IMR-90 (cell line): ENCODE results near the gene TGM1. TPM values are rescaled to one million over a fixed set of nuclear protein-coding genes. Genes with fewer than 3 reads are reported as not detected.

Experiments used
- ATAC-seq: fragments of 200-7000 bp; cut with Tn5 transposase; 2 replicates; pipeline ENCODE4 v1.9.1; 2020; ENCODE audit warnings: low read depth, mild to moderate bottlenecking, moderate library complexity
- BruUV-seq: library from RNA; stranded (reverse); fragments of 400-500 nt; replicated peaks from 2 replicates; lab custom pipeline; 2021; lab: Mats Ljungman, UMichigan
- CTCF ChIA-PET: fragments of 300-600 bp; formaldehyde crosslinking; extraction: SDS; loops from one replicate; lab custom pipeline; 2021; ENCODE audit warnings: antibody characterized with exemption; lab: Yijun Ruan, JAX
- POLR2A ChIA-PET: fragments of 300-600 bp; sonication (Branson Sonifier 250); formaldehyde crosslinking; loops from one replicate; lab custom pipeline; 2022; ENCODE audit warnings: antibody characterized with exemption; ENCODE audit not compliant: unreplicated experiment; lab: Charles Lee
- DNase-seq: peaks from one replicate; pipeline ENCODE4 v3.0.0; 2013
- H2AFZ ChIP-seq: replicated peaks from 2 replicates; pipeline ENCODE3; 2013; ENCODE audit warnings: low read length, mild to moderate bottlenecking; ENCODE audit not compliant: poor library complexity
- H2AK5ac ChIP-seq: 2 replicates; pipeline ENCODE4 v1.6.1; 2013; ENCODE audit warnings: low read depth, low read length, inconsistent platforms
- H2AK9ac ChIP-seq: replicated peaks from 2 replicates; pipeline ENCODE3; 2013; ENCODE audit warnings: mild to moderate bottlenecking, low read depth, low read length, moderate library complexity; ENCODE audit not compliant: poor library complexity
- H2BK120ac ChIP-seq: 2 replicates; pipeline ENCODE4 v1.6.1; 2013; ENCODE audit warnings: low read depth, low read length, inconsistent platforms
- H2BK15ac ChIP-seq: 3 replicates; pipeline ENCODE4 v1.6.1; 2013; ENCODE audit warnings: low read depth, low read length, inconsistent platforms
- H2BK20ac ChIP-seq: 2 replicates; pipeline ENCODE4 v1.6.1; 2013; ENCODE audit warnings: low read depth, mild to moderate bottlenecking, inconsistent platforms, low read length, moderate library complexity
- H2BK5ac ChIP-seq: 2 replicates; pipeline ENCODE4 v1.6.1; 2013; ENCODE audit warnings: mild to moderate bottlenecking, low read depth, low read length, inconsistent platforms; ENCODE audit not compliant: poor library complexity, severe bottlenecking
- H3K14ac ChIP-seq: replicated peaks from 2 replicates; pipeline ENCODE4 v1.6.1; 2013; ENCODE audit warnings: low read depth, low read length, inconsistent platforms
- H3K18ac ChIP-seq: 2 replicates; pipeline ENCODE4 v1.6.1; 2013; ENCODE audit warnings: low read depth, low read length, control low read depth
- H3K23ac ChIP-seq: 2 replicates; pipeline ENCODE4 v1.6.1; 2013; ENCODE audit warnings: low read depth, low read length, inconsistent platforms
- H3K27ac ChIP-seq: 2 replicates; pipeline ENCODE4 v1.5.1; 2013; ENCODE audit warnings: mild to moderate bottlenecking, control low read depth, low read length; ENCODE audit not compliant: insufficient read depth
- H3K27me3 ChIP-seq: 2 replicates; pipeline ENCODE4 v1.6.1; 2013; ENCODE audit warnings: low read length; ENCODE audit not compliant: control insufficient read depth, insufficient read depth
- H3K36me3 ChIP-seq: 2 replicates; pipeline ENCODE4 v1.6.1; 2013; ENCODE audit warnings: low read length, mixed read lengths; ENCODE audit not compliant: control insufficient read depth, insufficient read depth
- H3K4ac ChIP-seq: 2 replicates; pipeline ENCODE4 v1.6.1; 2013; ENCODE audit warnings: low read depth, low read length, inconsistent platforms
- H3K4me1 ChIP-seq: 2 replicates; pipeline ENCODE4 v1.6.1; 2013; ENCODE audit warnings: low read length, mixed read lengths; ENCODE audit not compliant: control insufficient read depth, insufficient read depth
- H3K4me2 ChIP-seq: 2 replicates; pipeline ENCODE4 v1.6.1; 2013; ENCODE audit warnings: low read depth, mild to moderate bottlenecking, control low read depth, low read length, moderate library complexity
- H3K4me3 ChIP-seq: 2 replicates; pipeline ENCODE4 v1.5.1; 2013; ENCODE audit warnings: low read depth, mild to moderate bottlenecking, control low read depth, low read length, moderate library complexity; ENCODE audit not compliant: insufficient read depth
- H3K56ac ChIP-seq: 2 replicates; pipeline ENCODE4 v1.6.1; 2013; ENCODE audit warnings: low read length, inconsistent platforms; ENCODE audit not compliant: insufficient read depth; ENCODE audit errors: extremely low read depth
- H3K79me1 ChIP-seq, 2 experiments: 2 replicates each; pipeline ENCODE4 v1.6.1; 2013; ENCODE audit warnings: low read length in 2 of 2, inconsistent platforms in 1 of 2, low read depth in 1 of 2
- H3K9ac ChIP-seq: 2 replicates; pipeline ENCODE4 v1.6.1; 2013; ENCODE audit warnings: low read depth, low read length, control low read depth
- H3K9me1 ChIP-seq: 2 replicates; pipeline ENCODE4 v1.6.1; 2013; ENCODE audit warnings: low read length, inconsistent platforms; ENCODE audit not compliant: insufficient read depth
- H3K9me3 ChIP-seq: 2 replicates; pipeline ENCODE4 v1.6.1; 2013; ENCODE audit warnings: low read length; ENCODE audit not compliant: control insufficient read depth, insufficient read depth
- H4K20me1 ChIP-seq: 2 replicates; pipeline ENCODE4 v1.6.1; 2013; ENCODE audit warnings: low read length, inconsistent platforms; ENCODE audit not compliant: insufficient read depth
- H4K5ac ChIP-seq: 2 replicates; pipeline ENCODE4 v1.6.1; 2013; ENCODE audit warnings: mild to moderate bottlenecking, low read depth, low read length, control low read depth
- H4K8ac ChIP-seq, 2 experiments: 2 replicates each; pipeline ENCODE4 v1.6.1; 2013; ENCODE audit warnings: low read depth in 2 of 2, low read length in 2 of 2, control low read depth in 1 of 2, inconsistent platforms in 1 of 2
- H4K91ac ChIP-seq: 2 replicates; pipeline ENCODE4 v1.6.1; 2013; ENCODE audit warnings: low read depth, low read length, inconsistent platforms; ENCODE audit not compliant: insufficient read depth
- BHLHE40 ChIP-seq: fragments of 150-350 bp; IDR thresholded peaks from 2 replicates; pipeline ENCODE4 v1.6.1; 2016; ENCODE audit warnings: mild to moderate bottlenecking, low read depth, low read length
- CEBPB ChIP-seq: IDR thresholded peaks from 2 replicates; pipeline ENCODE4 v1.6.1; 2012; ENCODE audit warnings: low read depth, low read length, improper control_type of control experiment
- CTCF ChIP-seq: conservative IDR thresholded peaks from 2 replicates; pipeline ENCODE4 v1.5.1; 2012; ENCODE audit warnings: mild to moderate bottlenecking, low read depth, low read length, improper control_type of control experiment
- ELK1 ChIP-seq: fragments of 150-350 bp; IDR thresholded peaks from 2 replicates; pipeline ENCODE4 v1.6.1; 2016; ENCODE audit warnings: low read depth, mild to moderate bottlenecking, low read length, moderate library complexity, borderline replicate concordance
- MAFK ChIP-seq: IDR thresholded peaks from 2 replicates; pipeline ENCODE4 v1.6.1; 2012; ENCODE audit warnings: low read depth, low read length, improper control_type of control experiment
- MAZ ChIP-seq: IDR thresholded peaks from 2 replicates; pipeline ENCODE4 v1.6.1; 2012; ENCODE audit warnings: low read depth, mild to moderate bottlenecking, low read length, improper control_type of control experiment, moderate library complexity, borderline replicate concordance
- MXI1 ChIP-seq: IDR thresholded peaks from 2 replicates; pipeline ENCODE4 v1.6.1; 2012; ENCODE audit warnings: low read depth, mild to moderate bottlenecking, low read length, moderate library complexity, borderline replicate concordance
- NFE2L2 ChIP-seq: fragments of 150-350 bp; IDR thresholded peaks from 2 replicates; pipeline ENCODE4 v1.6.1; 2016; ENCODE audit warnings: low read depth, mild to moderate bottlenecking, low read length
- POLR2A ChIP-seq: IDR thresholded peaks from 2 replicates; pipeline ENCODE4 v1.6.1; 2012; ENCODE audit warnings: mild to moderate bottlenecking, low read depth, low read length
- RCOR1 ChIP-seq: IDR thresholded peaks from 2 replicates; pipeline ENCODE4 v1.6.1; 2012; ENCODE audit warnings: mild to moderate bottlenecking, low read length, improper control_type of control experiment; ENCODE audit not compliant: insufficient replicate concordance
- RFX5 ChIP-seq: IDR thresholded peaks from 2 replicates; pipeline ENCODE4 v1.8.0; 2012; ENCODE audit warnings: low read depth, mild to moderate bottlenecking, low read length, moderate library complexity
- SMC3 ChIP-seq: fragments of 150-350 bp; IDR thresholded peaks from 2 replicates; pipeline ENCODE4 v1.6.1; 2016; ENCODE audit warnings: low read depth, mild to moderate bottlenecking, antibody characterized with exemption, low read length, moderate library complexity
- USF2 ChIP-seq: fragments of 150-350 bp; IDR thresholded peaks from 2 replicates; pipeline ENCODE4 v1.6.1; 2017; ENCODE audit warnings: mild to moderate bottlenecking, antibody characterized with exemption, low read length, low read depth
- WGBS, 2 experiments: methylation state at CpG; one replicate each; pipeline versions ENCODE4 v1.1.5 to v1.1.7; 2013; ENCODE audit warnings: missing lambda C conversion rate in 2 of 2; ENCODE audit not compliant: insufficient read length in 1 of 2; ENCODE audit errors: extremely low coverage in 2 of 2; 5-methylcytosine and 5-hydroxymethylcytosine counted together
- dilution Hi-C: fragments of 300-500 bp; cut with HindIII; formaldehyde crosslinking; loops from one replicate; pipeline ENCODE4 v1.14.3; 2018; ENCODE audit warnings: low sequenced_read_pairs; ENCODE audit not compliant: unreplicated experiment
- in situ Hi-C: fragments of 300-500 bp; cut with MboI; formaldehyde crosslinking; loops from 3 replicates; pipeline ENCODE4 v1.14.3; 2019; ENCODE audit warnings: low sequenced_read_pairs, inconsistent platforms, mixed read lengths
- intact Hi-C: fragments of 100-400 bp; cut with micrococcal nuclease; formaldehyde crosslinking; loops from 2 replicates; pipeline ENCODE4 v1.10.0; 2022
- polyA plus RNA-seq, 3 experiments: library from polyadenylated mRNA; depleted of rRNA; stranded (reverse); fragments of >200 nt; gene quantifications; 2 replicates each; pipeline ENCODE4 v1.2.3, GENCODE V29; 2012; ENCODE audit warnings: low replicate concordance in 1 of 3
- total RNA-seq: library from RNA; depleted of rRNA; stranded (reverse); fragments of >200 nt; gene quantifications from 2 replicates; pipeline ENCODE4 v1.2.3, GENCODE V29; 2012

Gene TGM1
- total and polyA plus RNA-seq, 2 of the 4 experiments (the other 2 are of a cell fraction): 0.72 to 3.3 TPM

GRCh38 chr14:24283796-24284460 lies 21.0 kb upstream of the TGM1 start (continued):
- TF ChIP-seq SMC3: no peak

- ATAC-seq (no peak), DNase-seq (no peak)
- in situ Hi-C loops: no loop called here
- H3K56ac ChIP-seq: no peak overlapping the region
- POLR2A ChIA-PET: no interaction called here
- H4K8ac ChIP-seq: no peak overlapping the region
- H3K27me3 ChIP-seq: no peaks in the 10 kb centered on the region
- H3K18ac ChIP-seq: no peak overlapping the region
- dilution Hi-C loops: no loop called here
- H3K14ac ChIP-seq: no peak overlapping the region
- H2AK9ac ChIP-seq: no peak overlapping the region
- H3K9me1 ChIP-seq: no peaks in the 10 kb centered on the region; the same call in 1 of the 2 replicates
- H2AK5ac ChIP-seq: no peak overlapping the region
- no peak overlapping the region for H3K4me3 ChIP-seq
- no peaks in the 10 kb centered on the region; the same call in 1 of the 2 replicates for H3K4me1 ChIP-seq
- no peak overlapping the region for H3K4me2 ChIP-seq
- H3K79me1 ChIP-seq: peaks cover 0 to 11% of the 10 kb centered on the region in 2 experiments; a peak in 3 of 4 replicates
- no peak overlapping the region for H2BK5ac ChIP-seq
- no peak overlapping the region for H4K91ac ChIP-seq
- no peak overlapping the region for H3K4ac ChIP-seq
- intact Hi-C loops: no loop called here
- 79% methylated on average over 3 of the region's 3 CpGs; no CpG with 5 or more reads in 1 of the 2 experiments for WGBS, 2 experiments
- H3K23ac ChIP-seq: no peak overlapping the region
- H2BK120ac ChIP-seq: no peak overlapping the region
- BruUV-seq: no TSS peak
- H3K9ac ChIP-seq: no peak overlapping the region
- no peaks in the 10 kb centered on the region; the same call in 1 of the 2 replicates for H4K20me1 ChIP-seq
- H4K5ac ChIP-seq: no peak overlapping the region
- H2AFZ ChIP-seq: no peak overlapping the region
- H3K36me3 ChIP-seq: no peaks in the 10 kb centered on the region
- H3K27ac ChIP-seq: no peak overlapping the region
- no peaks in the 10 kb centered on the region for H3K9me3 ChIP-seq
- H2BK15ac ChIP-seq: no peak overlapping the region
- CTCF ChIA-PET: interaction anchor here (0.9 kb wide), 1 partner anchor 12 kb away, joined by 3 read pairs; no protein-coding TSS in a partner anchor
- H2BK20ac ChIP-seq: no peak overlapping the region
- TF ChIP-seq CEBPB (no peak), BHLHE40 (no peak), MAFK (no peak), USF2 (no peak), MXI1 (no peak), POLR2A (no peak), CTCF (no peak), SMC3 (no peak), ELK1 (no peak), RCOR1 (no peak), NFE2L2 (no peak), MAZ (no peak), RFX5 (no peak)
These were observed 19.8 kb upstream of the TGM1 start for GRCh38 chr14:24282736-24283135.
